ENCODE results near the gene TRUB2. TPM values are rescaled to one million over a fixed set of nuclear protein-coding genes. Genes with fewer than 3 reads are reported as not detected.

TRUB2 gene
- polyA plus RNA-seq (2013, experiment 1 of 2), result 21.5 TPM
- polyA plus RNA-seq (2013, experiment 2 of 2), result 18.6 TPM

DNA sequence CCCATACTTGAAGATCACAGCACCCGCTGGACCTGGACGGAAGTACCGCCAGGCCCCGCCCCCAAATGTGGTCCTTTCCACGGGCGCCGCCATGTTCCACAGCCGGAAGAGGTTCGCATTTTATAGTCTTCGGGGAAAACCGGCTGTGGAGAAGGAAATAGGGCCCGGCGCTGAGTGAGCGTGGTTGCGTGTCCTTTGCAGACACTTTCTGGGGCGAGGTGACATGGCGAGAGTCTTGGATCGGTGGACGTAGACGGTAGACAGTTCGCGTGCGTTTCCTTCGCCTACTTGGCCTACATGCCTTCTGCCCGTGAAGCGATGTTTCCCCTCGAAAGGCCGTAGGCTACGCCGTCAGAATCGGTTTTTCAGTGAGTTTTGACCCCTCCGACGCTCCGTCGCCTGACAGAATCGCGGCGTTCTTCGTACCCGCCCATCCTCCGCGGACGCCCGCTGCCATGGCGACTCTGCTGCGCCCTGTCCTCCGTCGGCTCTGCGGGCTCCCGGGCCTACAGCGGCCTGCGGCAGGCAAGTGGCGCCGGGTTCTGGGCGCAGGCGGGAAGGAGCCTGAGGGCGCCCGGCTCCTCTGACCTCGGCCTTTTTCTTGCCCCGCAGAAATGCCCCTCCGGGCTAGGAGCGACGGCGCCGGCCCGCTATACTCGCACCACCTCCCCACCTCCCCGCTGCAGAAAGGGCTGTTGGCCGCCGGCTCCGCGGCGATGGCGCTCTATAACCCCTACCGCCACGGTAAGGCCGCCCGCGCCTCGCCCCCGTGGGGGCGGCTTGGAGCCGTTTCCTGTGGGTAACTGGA, at the start of gene TRUB2, which contains the start of gene COQ4:
TSS of gene TRUB2 (minus strand) at position 44 of the 808 bp plus-strand sequence. CDS start at position 5, 39 bp downstream.
TSS of gene COQ4 (plus strand) at position 436 of the 808 bp plus-strand sequence. CDS start at position 456, 20 bp downstream.
- H3K27ac ChIP-seq (ENCODE audit: low read depth, low read length, severe bottlenecking), result peak within 1 kb of the TSS; percentile 92
- peak within 1 kb of the TSS; percentile 91 for H3K4me3 ChIP-seq (ENCODE audit: extremely low read depth, insufficient read depth, low read length, poor library complexity, severe bottlenecking)
- peaks cover 58% of the 10 kb centered on the region for H3K36me3 ChIP-seq (ENCODE audit: control insufficient read depth, insufficient read depth, low read length)
- 0% methylated on average over 80 to 83 of the region's 83 CpGs for WGBS, 2 experiments (ENCODE audit: insufficient coverage in 2 of 2)
- H3K9me3 ChIP-seq (ENCODE audit: control insufficient read depth, low read length), result no peaks in the 10 kb centered on the region
- H3K4me1 ChIP-seq (ENCODE audit: control insufficient read depth, insufficient read depth, low read length, poor library complexity, severe bottlenecking), result peaks cover 8% of the 10 kb centered on the region

- no peaks in the 10 kb centered on the region for H3K9me3 ChIP-seq (ENCODE audit: control insufficient read depth, low read length)
- 0% methylated on average over 6 to 9 of the region's 10 CpGs for WGBS, 2 experiments (ENCODE audit: insufficient coverage in 2 of 2)
- peak overlapping the region; percentile 84 for H3K27ac ChIP-seq (ENCODE audit: low read depth, low read length, severe bottlenecking)
- peaks cover 20% of the 10 kb centered on the region for H3K36me3 ChIP-seq (ENCODE audit: control insufficient read depth, insufficient read depth, low read length)
- peaks cover 13% of the 10 kb centered on the region for H3K4me1 ChIP-seq (ENCODE audit: control insufficient read depth, insufficient read depth, low read length, poor library complexity, severe bottlenecking)
- peak overlapping the region; percentile 89 for H3K4me3 ChIP-seq (ENCODE audit: extremely low read depth, insufficient read depth, low read length, poor library complexity, severe bottlenecking)
These were observed 49.4 kb upstream of the TRUB2 start for GRCh38 chr9:128371630-128372117.

GRCh38 chr9:128370752-128371629, 48.7 kb upstream of the TRUB2 start, which contains the start of gene URM1:
Gene URM1, plus strand, starts transcription at chr9:128371374. Its CDS starts 7 bp downstream, at chr9:128371381.
- Histone ChIP-seq H3K27ac (ENCODE audit: low read depth, low read length, severe bottlenecking) (peak within 1 kb of the TSS; percentile 84), H3K36me3 (ENCODE audit: control insufficient read depth, insufficient read depth, low read length) (peaks cover 18% of the 10 kb centered on the region), H3K4me1 (ENCODE audit: control insufficient read depth, insufficient read depth, low read length, poor library complexity, severe bottlenecking) (peaks cover 13% of the 10 kb centered on the region), H3K4me3 (ENCODE audit: extremely low read depth, insufficient read depth, low read length, poor library complexity, severe bottlenecking) (peak within 1 kb of the TSS; percentile 89), H3K9me3 (ENCODE audit: control insufficient read depth, low read length) (no peaks in the 10 kb centered on the region)
- WGBS, 2 experiments (ENCODE audit: insufficient coverage in 2 of 2), result 0 to 1% methylated on average over 34 to 44 of the region's 55 CpGs

DNA sequence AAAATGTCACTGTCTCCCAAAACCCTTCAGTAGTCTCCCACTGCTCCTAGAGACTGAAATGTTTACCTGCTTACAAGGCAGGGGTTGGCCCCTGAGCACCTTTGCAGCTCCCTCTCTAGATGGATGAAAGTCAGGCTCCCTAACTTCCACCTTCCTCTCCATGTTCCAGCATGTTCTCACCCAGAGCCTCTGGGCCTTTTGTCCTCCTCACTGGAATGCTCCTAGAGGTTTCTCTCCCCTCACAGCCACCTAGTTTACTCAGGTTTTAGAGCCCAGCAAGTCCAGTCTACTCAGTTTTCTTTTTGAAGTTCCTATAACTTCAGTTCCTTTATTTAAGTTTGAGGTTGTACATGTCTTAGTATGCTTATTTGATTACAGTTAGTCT, 48.1 kb upstream of the TRUB2 start:
- Histone ChIP-seq H3K4me3 (ENCODE audit: extremely low read depth, insufficient read depth, low read length, poor library complexity, severe bottlenecking) (peak overlapping the region; percentile 89), H3K36me3 (ENCODE audit: control insufficient read depth, insufficient read depth, low read length) (peaks cover 15% of the 10 kb centered on the region), H3K27ac (ENCODE audit: low read depth, low read length, severe bottlenecking) (peak overlapping the region; percentile 84), H3K4me1 (ENCODE audit: control insufficient read depth, insufficient read depth, low read length, poor library complexity, severe bottlenecking) (peaks cover 13% of the 10 kb centered on the region), H3K9me3 (ENCODE audit: control insufficient read depth, low read length) (no peaks in the 10 kb centered on the region)

GRCh38 chr9:128369024-128369706, 46.9 kb upstream of the TRUB2 start:
- peaks cover 20% of the 10 kb centered on the region for H3K4me1 ChIP-seq (ENCODE audit: control insufficient read depth, insufficient read depth, low read length, poor library complexity, severe bottlenecking)
- H3K36me3 ChIP-seq (ENCODE audit: control insufficient read depth, insufficient read depth, low read length), result peaks cover 5% of the 10 kb centered on the region
- no peak overlapping the region for H3K4me3 ChIP-seq (ENCODE audit: extremely low read depth, insufficient read depth, low read length, poor library complexity, severe bottlenecking)
- H3K27ac ChIP-seq (ENCODE audit: low read depth, low read length, severe bottlenecking), result no peak overlapping the region
- 80 to 100% methylated on average over 4 to 7 of the region's 9 CpGs for WGBS, 2 experiments (ENCODE audit: insufficient coverage in 2 of 2)
- H3K9me3 ChIP-seq (ENCODE audit: control insufficient read depth, low read length), result no peaks in the 10 kb centered on the region

GRCh38 chr9:128365525-128365924, 43.3 kb upstream of the TRUB2 start:
- peak overlapping the region; percentile 67 for H3K27ac ChIP-seq (ENCODE audit: low read depth, low read length, severe bottlenecking)
- H3K36me3 ChIP-seq (ENCODE audit: control insufficient read depth, insufficient read depth, low read length), result no peaks in the 10 kb centered on the region
- peaks cover 28% of the 10 kb centered on the region for H3K4me1 ChIP-seq (ENCODE audit: control insufficient read depth, insufficient read depth, low read length, poor library complexity, severe bottlenecking)
- WGBS, 2 experiments (ENCODE audit: insufficient coverage in 2 of 2), result 70 to 87% methylated on average over 3 to 4 of the region's 4 CpGs
- H3K9me3 ChIP-seq (ENCODE audit: control insufficient read depth, low read length), result no peaks in the 10 kb centered on the region
- H3K4me3 ChIP-seq (ENCODE audit: extremely low read depth, insufficient read depth, low read length, poor library complexity, severe bottlenecking), result no peak overlapping the region

- WGBS, 2 experiments (ENCODE audit: insufficient coverage in 2 of 2), result 78 to 100% methylated on average over 2 of the region's 3 CpGs
- no peak overlapping the region for H3K27ac ChIP-seq (ENCODE audit: low read depth, low read length, severe bottlenecking)
- peaks cover 24% of the 10 kb centered on the region for H3K4me1 ChIP-seq (ENCODE audit: control insufficient read depth, insufficient read depth, low read length, poor library complexity, severe bottlenecking)
- H3K4me3 ChIP-seq (ENCODE audit: extremely low read depth, insufficient read depth, low read length, poor library complexity, severe bottlenecking), result no peak overlapping the region
- peaks cover 3% of the 10 kb centered on the region for H3K36me3 ChIP-seq (ENCODE audit: control insufficient read depth, insufficient read depth, low read length)
- H3K9me3 ChIP-seq (ENCODE audit: control insufficient read depth, low read length), result no peaks in the 10 kb centered on the region
These were observed 40.5 kb upstream of the TRUB2 start for GRCh38 chr9:128362774-128363173.

- Histone ChIP-seq H3K4me3 (ENCODE audit: extremely low read depth, insufficient read depth, low read length, poor library complexity, severe bottlenecking) (peak overlapping the region; percentile 25), H3K9me3 (ENCODE audit: control insufficient read depth, low read length) (no peaks in the 10 kb centered on the region), H3K4me1 (ENCODE audit: control insufficient read depth, insufficient read depth, low read length, poor library complexity, severe bottlenecking) (peaks cover 24% of the 10 kb centered on the region), H3K27ac (ENCODE audit: low read depth, low read length, severe bottlenecking) (no peak overlapping the region), H3K36me3 (ENCODE audit: control insufficient read depth, insufficient read depth, low read length) (peaks cover 6% of the 10 kb centered on the region)
- WGBS, 2 experiments (ENCODE audit: insufficient coverage in 2 of 2), result 12 to 15% methylated on average over 16 to 18 of the region's 20 CpGs
These were observed 39.9 kb upstream of the TRUB2 start for GRCh38 chr9:128361986-128362646.

GRCh38 chr9:128361296-128361985, 39.2 kb upstream of the TRUB2 start:
- H3K9me3 ChIP-seq (ENCODE audit: control insufficient read depth, low read length), result no peaks in the 10 kb centered on the region
- 63 to 69% methylated on average over 12 to 13 of the region's 14 CpGs for WGBS, 2 experiments (ENCODE audit: insufficient coverage in 2 of 2)
- H3K4me1 ChIP-seq (ENCODE audit: control insufficient read depth, insufficient read depth, low read length, poor library complexity, severe bottlenecking), result peaks cover 24% of the 10 kb centered on the region
- H3K36me3 ChIP-seq (ENCODE audit: control insufficient read depth, insufficient read depth, low read length), result peaks cover 6% of the 10 kb centered on the region
- peak overlapping the region; percentile 25 for H3K4me3 ChIP-seq (ENCODE audit: extremely low read depth, insufficient read depth, low read length, poor library complexity, severe bottlenecking)
- H3K27ac ChIP-seq (ENCODE audit: low read depth, low read length, severe bottlenecking), result no peak overlapping the region
